Measurements from ENCODE around the gene KDM6A. TPM values are rescaled to one million over a fixed set of nuclear protein-coding genes. Genes with fewer than 3 reads are reported as not detected.

The KDM6A gene
- total RNA-seq, 1 experiment from 2014 or later = 42.8 TPM

DNA sequence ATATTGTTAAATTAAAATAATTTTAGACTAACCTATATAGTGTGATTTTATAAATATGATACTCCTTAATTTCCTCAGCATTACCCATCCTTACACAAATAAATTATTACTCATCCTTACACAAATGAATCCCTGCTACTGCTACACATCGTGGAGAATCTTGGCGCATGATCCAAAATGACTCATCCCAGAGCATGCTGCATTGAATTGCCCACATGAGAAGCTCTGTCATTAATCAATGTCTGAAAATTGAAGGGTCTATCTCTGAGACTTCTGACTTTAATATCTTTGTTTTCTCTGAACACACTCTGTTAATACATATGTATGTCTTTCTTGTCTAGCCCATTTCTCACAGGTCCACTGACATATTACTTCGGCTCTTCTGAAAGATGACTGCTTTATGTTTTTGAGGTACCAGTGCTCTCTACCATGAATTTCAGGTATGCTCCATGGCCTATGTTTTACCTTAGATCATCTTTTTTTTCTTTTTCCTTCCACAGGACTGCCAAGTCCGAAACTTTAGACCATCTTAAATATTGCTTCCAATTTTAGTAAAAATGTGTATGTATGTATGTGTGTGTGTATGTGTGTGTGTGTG, 44.9 kb upstream of the KDM6A start:
- Histone ChIP-seq H3K79me2 (ENCODE audit: insufficient read depth, low read length) (no peaks in the 10 kb centered on the region), H3K79me1 (ENCODE audit: insufficient read depth, low read depth, low read length, poor library complexity, severe bottlenecking) (no peaks in the 10 kb centered on the region), H2BK120ac (ENCODE audit: low read depth, low read length, poor library complexity, severe bottlenecking) (no peak overlapping the region), H3T11ph (ENCODE audit: low read length) (no peak overlapping the region), H3K18ac (ENCODE audit: insufficient read length, low read depth, low read length) (no peak overlapping the region), H2BK12ac (ENCODE audit: insufficient read length, low read depth, low read length) (no peak overlapping the region), H3K9me3 (ENCODE audit: control insufficient read depth, low read depth, low read length) (peaks cover 15% of the 10 kb centered on the region), H3K4me1 (ENCODE audit: insufficient read depth, low read length) (no peaks in the 10 kb centered on the region), H2BK5ac (ENCODE audit: insufficient read length, low read length) (no peak overlapping the region), H3K27ac (ENCODE audit: insufficient read length, low read depth, low read length) (no peak overlapping the region), H3K14ac (ENCODE audit: insufficient read depth, low read length) (no peak overlapping the region), H3K9ac (ENCODE audit: extremely low read depth, insufficient read length, low read length) (no peak overlapping the region), H3K23ac (ENCODE audit: insufficient read length, low read depth, low read length) (no peak overlapping the region), H2AK5ac (ENCODE audit: insufficient read length, low read length) (no peak overlapping the region), H3K4ac (ENCODE audit: low read depth, low read length) (no peak overlapping the region), H3K23me2 (ENCODE audit: insufficient read length, low read depth, low read length, poor library complexity, severe bottlenecking) (no peaks in the 10 kb centered on the region), H3K56ac (ENCODE audit: insufficient read length, low read depth, low read length) (no peak overlapping the region), H3K27me3 (ENCODE audit: insufficient read depth, low read length) (no peaks in the 10 kb centered on the region), H4K20me1 (ENCODE audit: control insufficient read depth, insufficient read depth, insufficient read length) (no peaks in the 10 kb centered on the region), H4K8ac (replicated peaks; ENCODE audit: insufficient read length, low read depth, low read length) (no peak overlapping the region), H2BK15ac (ENCODE audit: low read depth, low read length) (no peak overlapping the region), H2BK20ac (ENCODE audit: low read depth, low read length, poor library complexity, severe bottlenecking) (no peak overlapping the region), H3K4me2 (ENCODE audit: insufficient read depth, insufficient read length, low read length) (no peak overlapping the region), H2AFZ (ENCODE audit: low read length) (no peak overlapping the region), H4K5ac (ENCODE audit: insufficient read length, low read depth, low read length) (no peak overlapping the region), H4K91ac (ENCODE audit: insufficient read length, low read depth, low read length) (no peak overlapping the region)
- DNase-seq = no peak
- H3K36me3 Mint-ChIP-seq (ENCODE audit: insufficient read depth in 1 of 3, low read depth in 3 of 3) = peaks cover 0 to 2% (median 0%) of the 10 kb centered on the region in 3 experiments; a peak in 3 of 7 replicates
- no peaks in the 10 kb centered on the region for H3K27me3 Mint-ChIP-seq (ENCODE audit: low read depth)
- no peak overlapping the region for H3K4me3 Mint-ChIP-seq
- no CpG with 5 or more reads among the region's 4 CpGs for WGBS (ENCODE audit: extremely low coverage, insufficient read length, low lambda C conversion rate)
- TF ChIP-seq, protein P1, sequence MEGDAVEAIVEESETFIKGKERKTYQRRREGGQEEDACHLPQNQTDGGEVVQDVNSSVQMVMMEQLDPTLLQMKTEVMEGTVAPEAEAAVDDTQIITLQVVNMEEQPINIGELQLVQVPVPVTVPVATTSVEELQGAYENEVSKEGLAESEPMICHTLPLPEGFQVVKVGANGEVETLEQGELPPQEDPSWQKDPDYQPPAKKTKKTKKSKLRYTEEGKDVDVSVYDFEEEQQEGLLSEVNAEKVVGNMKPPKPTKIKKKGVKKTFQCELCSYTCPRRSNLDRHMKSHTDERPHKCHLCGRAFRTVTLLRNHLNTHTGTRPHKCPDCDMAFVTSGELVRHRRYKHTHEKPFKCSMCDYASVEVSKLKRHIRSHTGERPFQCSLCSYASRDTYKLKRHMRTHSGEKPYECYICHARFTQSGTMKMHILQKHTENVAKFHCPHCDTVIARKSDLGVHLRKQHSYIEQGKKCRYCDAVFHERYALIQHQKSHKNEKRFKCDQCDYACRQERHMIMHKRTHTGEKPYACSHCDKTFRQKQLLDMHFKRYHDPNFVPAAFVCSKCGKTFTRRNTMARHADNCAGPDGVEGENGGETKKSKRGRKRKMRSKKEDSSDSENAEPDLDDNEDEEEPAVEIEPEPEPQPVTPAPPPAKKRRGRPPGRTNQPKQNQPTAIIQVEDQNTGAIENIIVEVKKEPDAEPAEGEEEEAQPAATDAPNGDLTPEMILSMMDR (conservative IDR thresholded peaks at IDR 0.05) = no peak
- H3K4me1 Mint-ChIP-seq = no peaks in the 10 kb centered on the region
- peaks cover 22 to 31% of the 10 kb centered on the region in 2 experiments for H3K9me3 Mint-ChIP-seq
- no peak overlapping the region for H3K27ac Mint-ChIP-seq
